ENCODE results near the gene SMARCD3. TPM values are rescaled to one million over a fixed set of nuclear protein-coding genes. Genes with fewer than 3 reads are reported as not detected.
A peak's percentile ranks its signal among the peaks of the same experiment; 100 is the strongest.

Gene SMARCD3
- total and polyA plus RNA-seq, 7 donors = 4.2 to 63.1 (median 38.8) TPM

DNA sequence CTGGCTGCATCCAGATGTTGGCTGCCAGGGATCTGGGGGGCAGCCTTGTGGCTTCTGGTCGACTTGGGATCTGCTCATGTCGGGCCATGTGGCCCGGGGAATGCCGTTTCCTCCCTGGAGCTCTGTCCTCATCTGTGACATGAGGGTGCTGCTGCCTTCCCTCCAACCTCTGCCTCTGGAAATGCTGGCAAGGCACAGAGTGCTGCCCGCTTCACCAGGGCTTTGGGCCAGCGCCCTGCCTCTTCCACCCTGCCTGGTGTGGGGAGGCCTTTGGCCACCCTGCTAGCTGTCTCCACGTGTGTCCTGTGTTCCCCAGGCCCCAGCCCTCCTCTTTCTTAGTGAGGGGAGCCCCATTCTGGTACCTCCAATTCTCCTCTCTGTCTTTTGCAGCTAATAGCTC lies 5.8 kb upstream of the SMARCD3 start:
- Histone ChIP-seq H3K27me3 (no peaks in the 10 kb centered on the region), H3K36me3 (no peaks in the 10 kb centered on the region), H3K9me3 (no peaks in the 10 kb centered on the region), H3K27ac (peak overlapping the region in 1 of 4 donors; percentile 94), H3K4me3 (no peak overlapping the region), H3K4me1 (peaks cover 0 to 44% (median 38%) of the 10 kb centered on the region in 4 donors)
- 57 to 76% methylated on average over 7 of the region's 7 CpGs for WGBS, 2 donors
- peak; percentile 69 for DNase-seq
- no peak for TF ChIP-seq POLR2AphosphoS5 (IDR thresholded peaks at IDR 0.05)
- TF ChIP-seq, protein P1, sequence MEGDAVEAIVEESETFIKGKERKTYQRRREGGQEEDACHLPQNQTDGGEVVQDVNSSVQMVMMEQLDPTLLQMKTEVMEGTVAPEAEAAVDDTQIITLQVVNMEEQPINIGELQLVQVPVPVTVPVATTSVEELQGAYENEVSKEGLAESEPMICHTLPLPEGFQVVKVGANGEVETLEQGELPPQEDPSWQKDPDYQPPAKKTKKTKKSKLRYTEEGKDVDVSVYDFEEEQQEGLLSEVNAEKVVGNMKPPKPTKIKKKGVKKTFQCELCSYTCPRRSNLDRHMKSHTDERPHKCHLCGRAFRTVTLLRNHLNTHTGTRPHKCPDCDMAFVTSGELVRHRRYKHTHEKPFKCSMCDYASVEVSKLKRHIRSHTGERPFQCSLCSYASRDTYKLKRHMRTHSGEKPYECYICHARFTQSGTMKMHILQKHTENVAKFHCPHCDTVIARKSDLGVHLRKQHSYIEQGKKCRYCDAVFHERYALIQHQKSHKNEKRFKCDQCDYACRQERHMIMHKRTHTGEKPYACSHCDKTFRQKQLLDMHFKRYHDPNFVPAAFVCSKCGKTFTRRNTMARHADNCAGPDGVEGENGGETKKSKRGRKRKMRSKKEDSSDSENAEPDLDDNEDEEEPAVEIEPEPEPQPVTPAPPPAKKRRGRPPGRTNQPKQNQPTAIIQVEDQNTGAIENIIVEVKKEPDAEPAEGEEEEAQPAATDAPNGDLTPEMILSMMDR (IDR thresholded peaks at IDR 0.05) = no peak
- no peak for TF ChIP-seq POLR2A (IDR thresholded peaks at IDR 0.05)
- no peak for TF ChIP-seq EP300 (IDR thresholded peaks at IDR 0.05)
- intact Hi-C loops (cut with DNase I) = no loop called here

DNA sequence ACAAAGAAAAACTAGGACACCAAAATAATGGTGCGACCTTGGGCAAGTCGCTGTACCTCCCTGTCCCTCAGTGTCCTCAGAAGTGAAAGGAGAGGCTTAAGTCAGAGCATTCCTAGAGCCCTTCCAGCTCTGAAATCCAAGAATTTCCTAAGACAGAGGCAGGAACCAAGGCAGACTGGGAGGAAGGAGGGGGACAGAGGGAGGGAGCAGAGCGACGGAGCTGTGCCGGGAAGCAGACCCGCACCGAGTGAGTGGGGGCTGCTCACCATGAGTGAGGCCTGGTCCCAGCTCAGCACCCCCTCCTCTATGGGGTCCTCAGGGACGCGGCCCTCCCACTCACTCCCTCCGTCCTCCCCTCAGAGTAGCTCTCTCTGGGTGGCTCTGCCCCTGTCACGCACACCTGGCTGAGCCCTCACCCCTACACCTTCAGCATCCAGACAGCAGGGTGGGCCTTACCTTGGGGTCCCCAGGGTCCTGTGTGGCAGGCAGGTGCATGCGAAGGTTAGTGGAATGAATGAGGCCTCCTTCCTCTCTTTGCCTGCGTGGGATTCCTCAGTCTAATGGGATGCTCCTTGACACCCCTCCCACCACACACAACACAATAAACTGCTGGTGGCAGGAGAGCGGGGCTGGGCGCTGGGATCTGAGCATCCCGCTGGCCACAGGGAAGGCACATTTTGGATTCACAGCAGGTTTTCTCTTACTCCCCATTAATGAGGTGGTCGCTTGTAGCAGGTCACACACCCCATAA lies 4.6 kb upstream of the SMARCD3 start:
- WGBS, 2 donors = 65 to 71% methylated on average over 17 of the region's 17 CpGs

DNA sequence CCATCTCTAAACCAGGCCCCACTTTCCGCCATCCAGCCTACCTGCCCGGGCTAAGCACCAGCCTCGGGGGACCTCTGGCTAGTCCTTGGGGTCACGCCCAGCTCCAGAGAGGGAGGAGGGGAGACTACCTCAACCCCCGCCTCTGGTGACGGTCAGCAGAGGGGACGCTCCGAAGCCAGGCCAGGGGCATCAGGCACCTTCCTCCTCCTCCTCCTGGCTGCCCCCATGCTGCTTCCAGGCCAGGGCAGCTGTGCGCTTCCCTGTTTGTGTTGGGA lies 4.0 kb upstream of the SMARCD3 start:
- Histone ChIP-seq H3K9me3 (no peaks in the 10 kb centered on the region), H3K36me3 (no peaks in the 10 kb centered on the region), H3K4me3 (peak overlapping the region; percentile 60 to 77 (median 66)), H3K27me3 (no peaks in the 10 kb centered on the region), H3K4me1 (peaks cover 0 to 54% (median 50%) of the 10 kb centered on the region in 4 donors), H3K27ac (peak overlapping the region; percentile 93 to 95 (median 94))
- WGBS, 2 donors = 36 to 45% methylated on average over 9 of the region's 9 CpGs
- peak; percentile 69 for DNase-seq
- intact Hi-C loops (cut with DNase I) = loop anchor here (2.0 kb wide), 1 partner anchor 24 kb away; no protein-coding TSS in a partner anchor
- TF ChIP-seq EP300 (IDR thresholded peaks at IDR 0.05) (no peak), POLR2A (IDR thresholded peaks at IDR 0.05) (no peak), POLR2AphosphoS5 (IDR thresholded peaks at IDR 0.05) (no peak)
- TF ChIP-seq, protein P1 (IDR thresholded peaks at IDR 0.05) = no peak

More for the DNA sequence above, 4.6 kb upstream of the SMARCD3 start:
- DNase-seq = no peak
- Histone ChIP-seq H3K9me3 (no peaks in the 10 kb centered on the region), H3K4me3 (peak overlapping the region in 3 of 4 donors; percentile 60 to 77 (median 68)), H3K4me1 (peaks cover 0 to 48% (median 45%) of the 10 kb centered on the region in 4 donors), H3K27ac (peak overlapping the region; percentile 93 to 95 (median 94)), H3K36me3 (no peaks in the 10 kb centered on the region), H3K27me3 (no peaks in the 10 kb centered on the region)
- no peak for TF ChIP-seq EP300 (IDR thresholded peaks at IDR 0.05)
- intact Hi-C loops (cut with DNase I) = loop anchor here (2.0 kb wide), 1 partner anchor 24 kb away; no protein-coding TSS in a partner anchor

DNA sequence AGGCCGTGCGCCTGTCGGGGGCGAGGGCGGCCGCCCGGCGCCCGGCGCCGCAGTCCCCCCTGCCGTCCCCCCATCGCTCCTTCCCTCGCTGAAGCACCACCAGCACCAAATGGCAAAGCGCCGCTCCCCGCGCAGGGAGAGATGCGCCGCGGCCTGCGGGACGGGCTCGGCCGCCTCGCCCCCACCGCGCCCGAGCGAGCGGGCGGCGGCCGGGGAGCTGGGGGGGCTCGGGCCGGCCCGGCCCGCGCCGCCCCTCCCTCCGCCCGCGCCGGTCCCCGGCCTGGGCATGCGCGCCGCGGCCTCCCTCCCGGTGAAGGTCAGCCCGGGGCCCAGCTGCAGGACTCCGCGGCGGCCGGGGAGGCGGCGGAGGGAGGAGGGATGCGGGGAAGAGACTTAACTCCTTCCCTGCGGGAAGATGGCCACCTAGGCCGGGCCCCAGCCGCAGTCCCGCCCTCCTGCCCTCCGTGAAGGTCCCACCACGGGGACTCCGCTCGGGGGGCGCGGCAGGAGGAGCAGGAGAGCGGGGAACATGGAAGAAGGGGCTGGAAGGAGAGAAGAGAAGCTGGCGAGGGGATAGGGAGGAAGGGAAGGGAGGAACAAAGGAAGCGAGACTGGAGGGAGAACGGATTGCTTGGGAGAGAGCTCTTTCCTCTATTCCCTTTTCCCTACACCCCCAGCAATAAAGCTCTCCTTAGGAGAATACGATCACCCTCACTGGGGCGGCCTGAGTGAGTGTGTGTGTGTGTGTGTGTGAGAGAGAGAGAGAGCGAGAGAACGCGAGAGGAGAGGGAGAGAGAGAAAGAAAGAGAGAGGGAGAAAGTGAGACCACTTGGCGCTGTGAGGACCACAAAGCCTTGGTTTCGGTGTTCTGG lies 3.4 kb upstream of the SMARCD3 start:
- intact Hi-C loops (cut with DNase I) = loop anchor here (2.0 kb wide), 1 partner anchor 25 kb away; no protein-coding TSS in a partner anchor
- Histone ChIP-seq H3K27ac (peak overlapping the region; percentile 93 to 95 (median 94)), H3K4me3 (peak overlapping the region; percentile 60 to 77 (median 66)), H3K27me3 (no peaks in the 10 kb centered on the region), H3K4me1 (peaks cover 0 to 60% (median 56%) of the 10 kb centered on the region in 4 donors), H3K36me3 (no peaks in the 10 kb centered on the region), H3K9me3 (no peaks in the 10 kb centered on the region)
- 3 to 4% methylated on average over 79 of the region's 79 CpGs for WGBS, 2 donors
- DNase-seq = peak; percentile 89
- TF ChIP-seq EP300 (IDR thresholded peaks at IDR 0.05) (no peak), POLR2A (IDR thresholded peaks at IDR 0.05) (peak; percentile 26 to 45), POLR2AphosphoS5 (IDR thresholded peaks at IDR 0.05) (peak; percentile 43 to 78 (median 71))

DNA sequence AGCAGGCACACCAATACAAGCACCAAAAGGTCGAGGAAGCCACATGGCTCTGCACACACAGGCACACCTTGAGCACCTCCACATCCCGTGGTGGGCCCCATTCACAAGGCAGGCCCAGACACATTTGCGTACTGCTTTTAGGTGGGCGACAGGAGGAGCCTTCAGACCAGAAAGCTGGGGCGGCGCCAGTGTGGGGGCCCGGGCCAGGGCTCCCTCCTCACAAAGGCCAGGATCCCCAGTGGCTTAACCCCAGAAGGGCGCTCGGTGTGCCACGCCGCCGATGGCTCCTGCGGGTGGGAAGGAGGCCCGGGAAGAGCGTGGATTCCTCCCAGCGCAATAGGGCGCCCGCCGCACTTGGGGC lies 2.8 kb upstream of the SMARCD3 start:
- H3K27ac ChIP-seq = peak overlapping the region; percentile 93 to 95 (median 94)
- intact Hi-C loops (cut with DNase I) = no loop called here
- no peaks in the 10 kb centered on the region for H3K9me3 ChIP-seq
- H3K4me1 ChIP-seq = peaks cover 0 to 66% (median 62%) of the 10 kb centered on the region in 4 donors
- TF ChIP-seq POLR2AphosphoS5 (IDR thresholded peaks at IDR 0.05) = no peak
- no peak for TF ChIP-seq EP300 (IDR thresholded peaks at IDR 0.05)
- TF ChIP-seq, protein P1 (IDR thresholded peaks at IDR 0.05) = no peak
- TF ChIP-seq POLR2A (IDR thresholded peaks at IDR 0.05) = no peak
- no peaks in the 10 kb centered on the region for H3K36me3 ChIP-seq
- 4 to 8% methylated on average over 19 of the region's 19 CpGs for WGBS, 2 donors
- peak; percentile 80 for DNase-seq
- H3K4me3 ChIP-seq = peak overlapping the region; percentile 31 to 77 (median 64)
- H3K27me3 ChIP-seq = no peaks in the 10 kb centered on the region
